Mucosa of stomach (tissue), 1 donor: ENCODE measurements around the gene LRPPRC.

ENCODE experiments used
- H3K27me3 ChIP-seq: one replicate; pipeline ENCODE4 v1.7.0; 2013; ENCODE audit warnings: mild to moderate bottlenecking, low read length; ENCODE audit not compliant: control insufficient read depth, insufficient read depth
- H3K36me3 ChIP-seq: one replicate; pipeline ENCODE4 v1.7.0; 2013; ENCODE audit warnings: low read length; ENCODE audit not compliant: control insufficient read depth, insufficient read depth
- H3K4me1 ChIP-seq: one replicate; pipeline ENCODE4 v1.7.0; 2013; ENCODE audit warnings: mild to moderate bottlenecking, low read length; ENCODE audit not compliant: control insufficient read depth, insufficient read depth
- H3K4me3 ChIP-seq: one replicate; pipeline ENCODE4 v1.7.0; 2013; ENCODE audit warnings: low read length
- H3K9ac ChIP-seq: one replicate; pipeline ENCODE4 v1.7.0; 2013; ENCODE audit warnings: mild to moderate bottlenecking, low read length, moderate library complexity
- H3K9me3 ChIP-seq: one replicate; pipeline ENCODE4 v1.7.0; 2013; ENCODE audit warnings: mild to moderate bottlenecking, low read length, moderate library complexity; ENCODE audit not compliant: control insufficient read depth
- donor health status: Pancreatic carcinoma.

LRPPRC gene

GRCh38 chr2:43898838-43899346 is 96.9 kb downstream of the LRPPRC start:
- Histone ChIP-seq H3K27me3 (no peaks in the 10 kb centered on the region), H3K36me3 (no peaks in the 10 kb centered on the region), H3K4me3 (no peak overlapping the region), H3K9me3 (no peaks in the 10 kb centered on the region), H3K4me1 (peaks cover 6% of the 10 kb centered on the region), H3K9ac (no peak overlapping the region)

- Histone ChIP-seq H3K9me3 (no peaks in the 10 kb centered on the region), H3K4me3 (no peak overlapping the region), H3K4me1 (peaks cover 6% of the 10 kb centered on the region), H3K36me3 (no peaks in the 10 kb centered on the region), H3K27me3 (no peaks in the 10 kb centered on the region), H3K9ac (no peak overlapping the region)
These were observed 97.5 kb downstream of the LRPPRC start for GRCh38 chr2:43898134-43898837.

GRCh38 chr2:43897492-43897891 is 98.3 kb downstream of the LRPPRC start:
- Histone ChIP-seq H3K4me1 (peaks cover 6% of the 10 kb centered on the region), H3K4me3 (no peak overlapping the region), H3K9ac (no peak overlapping the region), H3K36me3 (no peaks in the 10 kb centered on the region), H3K27me3 (no peaks in the 10 kb centered on the region), H3K9me3 (no peaks in the 10 kb centered on the region)

- no peak overlapping the region for H3K4me3 ChIP-seq
- H3K9ac ChIP-seq, result no peak overlapping the region
- H3K4me1 ChIP-seq, result peaks cover 6% of the 10 kb centered on the region
- no peaks in the 10 kb centered on the region for H3K9me3 ChIP-seq
- no peaks in the 10 kb centered on the region for H3K27me3 ChIP-seq
- no peaks in the 10 kb centered on the region for H3K36me3 ChIP-seq
These were observed 98.9 kb downstream of the LRPPRC start for GRCh38 chr2:43896906-43897305.

- Histone ChIP-seq H3K27me3 (no peaks in the 10 kb centered on the region), H3K4me3 (no peak overlapping the region), H3K36me3 (no peaks in the 10 kb centered on the region)
These were observed 101.0 kb downstream of the LRPPRC start for GRCh38 chr2:43894743-43895142.

GRCh38 chr2:43890855-43891254 is 104.9 kb downstream of the LRPPRC start:
- Histone ChIP-seq H3K4me3 (no peak overlapping the region), H3K36me3 (no peaks in the 10 kb centered on the region), H3K27me3 (no peaks in the 10 kb centered on the region), H3K9me3 (no peaks in the 10 kb centered on the region), H3K4me1 (no peaks in the 10 kb centered on the region), H3K9ac (no peak overlapping the region)

More at GRCh38 chr2:43894743-43895142, 101.0 kb downstream of the LRPPRC start:
- no peaks in the 10 kb centered on the region for H3K9me3 ChIP-seq
- H3K9ac ChIP-seq, result no peak overlapping the region
- H3K4me1 ChIP-seq, result peaks cover 6% of the 10 kb centered on the region

GRCh38 chr2:43889416-43889815 is 106.4 kb downstream of the LRPPRC start:
- Histone ChIP-seq H3K9me3 (no peaks in the 10 kb centered on the region), H3K27me3 (no peaks in the 10 kb centered on the region), H3K4me3 (no peak overlapping the region), H3K4me1 (peaks cover 10% of the 10 kb centered on the region), H3K36me3 (no peaks in the 10 kb centered on the region), H3K9ac (no peak overlapping the region)

GRCh38 chr2:43887176-43887575 is 108.6 kb downstream of the LRPPRC start:
- Histone ChIP-seq H3K4me3 (no peak overlapping the region), H3K4me1 (peaks cover 10% of the 10 kb centered on the region), H3K9ac (no peak overlapping the region), H3K27me3 (no peaks in the 10 kb centered on the region), H3K36me3 (no peaks in the 10 kb centered on the region), H3K9me3 (no peaks in the 10 kb centered on the region)

- no peak overlapping the region for H3K9ac ChIP-seq
- H3K27me3 ChIP-seq, result no peaks in the 10 kb centered on the region
- no peak overlapping the region for H3K4me3 ChIP-seq
- peaks cover 21% of the 10 kb centered on the region for H3K4me1 ChIP-seq
- no peaks in the 10 kb centered on the region for H3K36me3 ChIP-seq
- H3K9me3 ChIP-seq, result no peaks in the 10 kb centered on the region
These were observed 110.6 kb downstream of the LRPPRC start for GRCh38 chr2:43885132-43885632.

GRCh38 chr2:43884689-43885088 is 111.1 kb downstream of the LRPPRC start:
- Histone ChIP-seq H3K4me1 (peaks cover 21% of the 10 kb centered on the region), H3K9me3 (no peaks in the 10 kb centered on the region), H3K4me3 (no peak overlapping the region), H3K36me3 (no peaks in the 10 kb centered on the region), H3K9ac (no peak overlapping the region), H3K27me3 (no peaks in the 10 kb centered on the region)

- H3K9ac ChIP-seq, result no peak overlapping the region
- H3K27me3 ChIP-seq, result no peaks in the 10 kb centered on the region
- no peaks in the 10 kb centered on the region for H3K36me3 ChIP-seq
- no peaks in the 10 kb centered on the region for H3K9me3 ChIP-seq
- no peak overlapping the region for H3K4me3 ChIP-seq
- H3K4me1 ChIP-seq, result peaks cover 21% of the 10 kb centered on the region
These were observed 113.5 kb downstream of the LRPPRC start for GRCh38 chr2:43882312-43882711.

- Histone ChIP-seq H3K36me3 (no peaks in the 10 kb centered on the region), H3K9me3 (no peaks in the 10 kb centered on the region), H3K4me3 (no peak overlapping the region), H3K27me3 (peaks cover 3% of the 10 kb centered on the region), H3K4me1 (peaks cover 21% of the 10 kb centered on the region), H3K9ac (no peak overlapping the region)
These were observed 114.8 kb downstream of the LRPPRC start for GRCh38 chr2:43880952-43881351.
